ENCODE data around the gene PTPRO. TPM values are rescaled to one million over a fixed set of nuclear protein-coding genes. Genes with fewer than 3 reads are reported as not detected.

PTPRO gene
- total RNA-seq, 2 experiments from 2014 or later: 0.47 to 0.63 TPM

GRCh38 chr12:15575671-15576541, 253.6 kb downstream of the PTPRO start:
- Mint-ChIP-seq H3K4me3 (no peak overlapping the region), H3K9me3 (peaks cover 5% of the 10 kb centered on the region), H3K36me3 (ENCODE audit: low read depth) (peaks cover 16% of the 10 kb centered on the region), H3K4me1 (ENCODE audit: low read depth) (peaks cover 53% of the 10 kb centered on the region), H3K27ac (peak overlapping the region; percentile 82), H3K27me3 (no peaks in the 10 kb centered on the region)
- no peak for DNase-seq
- no peak for TF ChIP-seq CTCF (IDR thresholded peaks at IDR 0.05)
- intact Hi-C loops (cut with micrococcal nuclease): no loop called here
- ChIA-PET POLR2A (no interaction called here), CTCF (interaction anchor here (1.0 to 3.2 kb wide), 4 partner anchors 8 to 43 kb away, joined by 3 to 28 read pairs (median 15); no protein-coding TSS in a partner anchor)
- ATAC-seq: peak; percentile 25

GRCh38 chr12:15580431-15580830, 258.1 kb downstream of the PTPRO start:
- no peak for TF ChIP-seq CTCF (IDR thresholded peaks at IDR 0.05)
- Mint-ChIP-seq H3K27ac (peak overlapping the region; percentile 11), H3K36me3 (ENCODE audit: low read depth) (peaks cover 4% of the 10 kb centered on the region), H3K27me3 (no peaks in the 10 kb centered on the region), H3K4me1 (ENCODE audit: low read depth) (peaks cover 24% of the 10 kb centered on the region), H3K9me3 (peaks cover 2% of the 10 kb centered on the region), H3K4me3 (no peak overlapping the region)
- POLR2A ChIA-PET: no interaction called here
- intact Hi-C loops (cut with micrococcal nuclease): loop anchor here (1.0 to 5.0 kb wide), 2 partner anchors 47 to 303 kb away; no protein-coding TSS in a partner anchor
- peak; percentile 37 for ATAC-seq
- CTCF ChIA-PET: interaction anchor here (1.7 to 3.5 kb wide), 2 partner anchors 10 to 48 kb away, joined by 4 to 38 read pairs; no protein-coding TSS in a partner anchor
- DNase-seq: peak; percentile 44

GRCh38 chr12:15581006-15581405, 258.7 kb downstream of the PTPRO start:
- Mint-ChIP-seq H3K4me3 (no peak overlapping the region), H3K27ac (no peak overlapping the region), H3K9me3 (no peaks in the 10 kb centered on the region), H3K36me3 (ENCODE audit: low read depth) (no peaks in the 10 kb centered on the region), H3K27me3 (no peaks in the 10 kb centered on the region), H3K4me1 (ENCODE audit: low read depth) (peaks cover 19% of the 10 kb centered on the region)
- DNase-seq (no peak), ATAC-seq (no peak)
- CTCF ChIA-PET: interaction anchor here (1.5 to 3.5 kb wide), 3 partner anchors 9 to 49 kb away, joined by 3 to 38 read pairs (median 4); no protein-coding TSS in a partner anchor
- TF ChIP-seq CTCF (IDR thresholded peaks at IDR 0.05): no peak
- intact Hi-C loops (cut with micrococcal nuclease): loop anchor here (5.0 kb wide), 1 partner anchor 304 kb away; no protein-coding TSS in a partner anchor
- POLR2A ChIA-PET: no interaction called here

- no peak for TF ChIP-seq CTCF (IDR thresholded peaks at IDR 0.05)
- Mint-ChIP-seq H3K4me3 (no peak overlapping the region), H3K27me3 (no peaks in the 10 kb centered on the region), H3K9me3 (no peaks in the 10 kb centered on the region), H3K4me1 (ENCODE audit: low read depth) (peaks cover 12% of the 10 kb centered on the region), H3K36me3 (ENCODE audit: low read depth) (no peaks in the 10 kb centered on the region), H3K27ac (no peak overlapping the region)
- ChIA-PET POLR2A (interaction anchor here (0.7 kb wide), 1 partner anchor 25 kb away, joined by 3 read pairs; no protein-coding TSS in a partner anchor), CTCF (interaction anchor here (0.7 to 14.2 kb wide), 20 partner anchors 9 to 362 kb away, joined by 3 to 510 read pairs (median 4); partner anchors contain the start of gene RERG)
- intact Hi-C loops (cut with micrococcal nuclease): loop anchor here (1.0 to 5.0 kb wide), 2 partner anchors 52 to 307 kb away; no protein-coding TSS in a partner anchor
- ATAC-seq: no peak
- DNase-seq: no peak
Measured at GRCh38 chr12:15583804-15584203, 261.5 kb downstream of the PTPRO start.

Measured in activated CD8-positive, alpha-beta T cell treated with anti-CD3 and anti-CD28 coated beads for 36 hours (primary cell).